PC-9 (cell line): ENCODE measurements around the gene SEMA4A. TPM values are rescaled to one million over a fixed set of nuclear protein-coding genes. Genes with fewer than 3 reads are reported as not detected.

ENCODE experiments used
- BruUV-seq: library from RNA; stranded (reverse); fragments of 400-500 nt; replicated peaks from 2 replicates; lab custom pipeline; 2021; lab: Mats Ljungman, UMichigan
- CTCF ChIA-PET: fragments of 300-600 bp; sonication (Branson Sonifier 250); formaldehyde crosslinking; loops from one replicate; lab custom pipeline; 2022; ENCODE audit warnings: antibody characterized with exemption; lab: Charles Lee
- POLR2A ChIA-PET: fragments of 300-600 bp; sonication (Branson Sonifier 250); formaldehyde crosslinking; loops from one replicate; lab custom pipeline; 2022; ENCODE audit warnings: antibody characterized with exemption; ENCODE audit not compliant: unreplicated experiment; lab: Charles Lee
- DNase-seq, 2 experiments: peaks; one replicate each; pipeline versions ENCODE4 v3.0.0 to v3.0.0-alpha.2; 2015 to 2022; ENCODE audit warnings: mixed read lengths in 1 of 2
- H2AFZ ChIP-seq: fragments of 200-600 bp; sonication (generic); 2 replicates; pipeline ENCODE4 v1.8.1; 2017; ENCODE audit warnings: antibody characterized with exemption
- H3F3A ChIP-seq: fragments of 200-600 bp; sonication (generic); 2 replicates; pipeline ENCODE4 v1.8.1; 2017; ENCODE audit warnings: antibody characterized with exemption, mild to moderate bottlenecking, low read depth; ENCODE audit not compliant: insufficient read depth
- H3K27ac ChIP-seq: fragments of 200-600 bp; sonication (generic); 2 replicates; pipeline ENCODE4 v1.6.1; 2016; ENCODE audit warnings: mixed run types
- H3K27me3 ChIP-seq: fragments of 200-600 bp; sonication (generic); 2 replicates; pipeline ENCODE4 v1.6.1; 2016; ENCODE audit warnings: low read depth, mixed run types; ENCODE audit not compliant: insufficient read depth
- H3K36me3 ChIP-seq: fragments of 200-600 bp; sonication (generic); 2 replicates; pipeline ENCODE4 v1.6.1; 2016; ENCODE audit warnings: low read depth, mixed run types
- H3K4me1 ChIP-seq: fragments of 200-600 bp; sonication (generic); replicated peaks from 2 replicates; pipeline ENCODE4 v1.6.1; 2016; ENCODE audit warnings: mixed run types; ENCODE audit not compliant: insufficient read depth
- H3K4me2 ChIP-seq: fragments of 200-600 bp; sonication (generic); 2 replicates; pipeline ENCODE4 v1.6.1; 2017; ENCODE audit warnings: mixed run types
- H3K4me3 ChIP-seq: fragments of 200-600 bp; sonication (generic); 2 replicates; pipeline ENCODE4 v1.6.1; 2016; ENCODE audit warnings: mixed run types
- H3K79me2 ChIP-seq: fragments of 200-600 bp; sonication (generic); 2 replicates; pipeline ENCODE4 v1.6.1; 2017; ENCODE audit warnings: low read depth, mixed run types
- H3K9me2 ChIP-seq: fragments of 200-600 bp; sonication (generic); 2 replicates; pipeline ENCODE4 v1.8.1; 2017; ENCODE audit warnings: mild to moderate bottlenecking; ENCODE audit not compliant: insufficient read depth
- H3K9me3 ChIP-seq: fragments of 200-600 bp; sonication (generic); 2 replicates; pipeline ENCODE4 v1.8.1; 2016; ENCODE audit warnings: low read depth; ENCODE audit not compliant: insufficient read depth
- H4K20me1 ChIP-seq: fragments of 200-600 bp; sonication (generic); 2 replicates; pipeline ENCODE4 v1.8.1; 2017; ENCODE audit not compliant: insufficient read depth
- EZH2 ChIP-seq: fragments of 200-600 bp; sonication (generic); IDR thresholded peaks from 2 replicates; pipeline ENCODE4 v1.8.0; 2017; ENCODE audit warnings: antibody characterized with exemption, low read depth
- intact Hi-C: fragments of 100-400 bp; cut with micrococcal nuclease; formaldehyde crosslinking; loops from one replicate; pipeline ENCODE4 v1.10.0; 2022; ENCODE audit not compliant: unreplicated experiment
- total RNA-seq: library from RNA; stranded (reverse); gene quantifications from 2 replicates; pipeline ENCODE4 v1.2.3, GENCODE V29; 2021
- TF ChIP-seq, protein P1 (sequence below): fragments of 200-600 bp; sonication (generic); conservative IDR thresholded peaks from 2 replicates; pipeline ENCODE4 v1.6.1; 2017; ENCODE audit warnings: mixed run types, antibody characterized with exemption, mild to moderate bottlenecking, moderate library complexity

SEMA4A gene
- total RNA-seq, 1 experiment from 2014 or later: 16.2 TPM

DNA sequence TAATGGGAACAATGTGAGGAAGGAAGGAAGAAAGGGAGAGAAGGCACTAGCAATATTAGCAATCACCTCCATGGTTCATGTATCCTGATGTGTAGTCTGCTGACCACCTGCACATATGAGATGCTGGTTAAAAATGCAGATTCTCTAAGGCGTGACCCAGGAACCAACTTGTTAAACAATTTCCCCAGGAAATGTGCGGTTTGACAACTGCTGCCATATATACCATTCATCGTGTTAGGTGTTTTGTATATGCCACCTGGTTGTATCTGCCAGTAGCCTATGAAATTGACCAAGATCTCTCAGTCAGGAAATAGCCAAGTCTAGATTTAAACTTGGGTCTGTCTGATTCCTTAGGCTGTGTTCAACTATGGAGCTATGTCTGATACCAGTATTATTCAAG lies 4.1 kb downstream of the SEMA4A start:
- Histone ChIP-seq H3K27me3 (no peaks in the 10 kb centered on the region), H3K4me2 (no peak overlapping the region), H3K4me1 (peaks cover 15% of the 10 kb centered on the region), H3K36me3 (no peaks in the 10 kb centered on the region), H3K9me2 (no peaks in the 10 kb centered on the region), H2AFZ (no peak overlapping the region), H3K27ac (no peak overlapping the region), H4K20me1 (no peaks in the 10 kb centered on the region), H3K79me2 (no peaks in the 10 kb centered on the region), H3K4me3 (no peak overlapping the region), H3F3A (no peaks in the 10 kb centered on the region; the same call in 1 of the 2 replicates), H3K9me3 (no peaks in the 10 kb centered on the region)
- no peak for TF ChIP-seq EZH2
- TF ChIP-seq, protein P1, sequence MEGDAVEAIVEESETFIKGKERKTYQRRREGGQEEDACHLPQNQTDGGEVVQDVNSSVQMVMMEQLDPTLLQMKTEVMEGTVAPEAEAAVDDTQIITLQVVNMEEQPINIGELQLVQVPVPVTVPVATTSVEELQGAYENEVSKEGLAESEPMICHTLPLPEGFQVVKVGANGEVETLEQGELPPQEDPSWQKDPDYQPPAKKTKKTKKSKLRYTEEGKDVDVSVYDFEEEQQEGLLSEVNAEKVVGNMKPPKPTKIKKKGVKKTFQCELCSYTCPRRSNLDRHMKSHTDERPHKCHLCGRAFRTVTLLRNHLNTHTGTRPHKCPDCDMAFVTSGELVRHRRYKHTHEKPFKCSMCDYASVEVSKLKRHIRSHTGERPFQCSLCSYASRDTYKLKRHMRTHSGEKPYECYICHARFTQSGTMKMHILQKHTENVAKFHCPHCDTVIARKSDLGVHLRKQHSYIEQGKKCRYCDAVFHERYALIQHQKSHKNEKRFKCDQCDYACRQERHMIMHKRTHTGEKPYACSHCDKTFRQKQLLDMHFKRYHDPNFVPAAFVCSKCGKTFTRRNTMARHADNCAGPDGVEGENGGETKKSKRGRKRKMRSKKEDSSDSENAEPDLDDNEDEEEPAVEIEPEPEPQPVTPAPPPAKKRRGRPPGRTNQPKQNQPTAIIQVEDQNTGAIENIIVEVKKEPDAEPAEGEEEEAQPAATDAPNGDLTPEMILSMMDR: no peak
- DNase-seq: no peak
- intact Hi-C loops: no loop called here
- CTCF ChIA-PET: no interaction called here
- POLR2A ChIA-PET: no interaction called here
- BruUV-seq: no TSS peak

DNA sequence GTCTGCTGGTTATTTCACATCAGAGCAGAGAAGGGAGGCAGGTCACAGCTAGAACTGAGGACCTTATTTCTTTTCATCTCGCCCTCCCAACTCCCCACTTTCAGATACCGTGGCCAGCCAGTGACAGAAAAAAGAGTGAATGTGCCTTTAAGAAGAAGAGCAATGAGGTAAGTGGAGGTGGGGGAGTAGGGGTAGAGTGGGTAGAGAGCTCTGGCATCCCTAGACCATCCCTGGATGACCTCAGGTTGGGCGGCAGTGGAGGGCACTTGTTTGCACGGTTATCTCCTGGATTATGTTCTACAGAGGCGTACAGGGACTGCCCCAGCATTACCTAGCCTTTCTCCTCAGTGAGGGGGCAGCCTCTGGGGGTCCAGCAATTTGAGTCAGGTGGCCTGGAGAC lies 4.6 kb downstream of the SEMA4A start:
- intact Hi-C loops: no loop called here
- Histone ChIP-seq H3K9me2 (no peaks in the 10 kb centered on the region), H2AFZ (no peak overlapping the region), H4K20me1 (no peaks in the 10 kb centered on the region), H3K36me3 (no peaks in the 10 kb centered on the region), H3F3A (no peaks in the 10 kb centered on the region; the same call in 1 of the 2 replicates), H3K4me2 (no peak overlapping the region), H3K79me2 (no peaks in the 10 kb centered on the region), H3K9me3 (no peaks in the 10 kb centered on the region), H3K4me3 (no peak overlapping the region), H3K27ac (no peak overlapping the region), H3K27me3 (no peaks in the 10 kb centered on the region), H3K4me1 (peaks cover 10% of the 10 kb centered on the region)
- DNase-seq: no peak
- no peak for TF ChIP-seq EZH2
- TF ChIP-seq, protein P1: no peak
- no TSS peak for BruUV-seq
- ChIA-PET CTCF (no interaction called here), POLR2A (no interaction called here)

DNA sequence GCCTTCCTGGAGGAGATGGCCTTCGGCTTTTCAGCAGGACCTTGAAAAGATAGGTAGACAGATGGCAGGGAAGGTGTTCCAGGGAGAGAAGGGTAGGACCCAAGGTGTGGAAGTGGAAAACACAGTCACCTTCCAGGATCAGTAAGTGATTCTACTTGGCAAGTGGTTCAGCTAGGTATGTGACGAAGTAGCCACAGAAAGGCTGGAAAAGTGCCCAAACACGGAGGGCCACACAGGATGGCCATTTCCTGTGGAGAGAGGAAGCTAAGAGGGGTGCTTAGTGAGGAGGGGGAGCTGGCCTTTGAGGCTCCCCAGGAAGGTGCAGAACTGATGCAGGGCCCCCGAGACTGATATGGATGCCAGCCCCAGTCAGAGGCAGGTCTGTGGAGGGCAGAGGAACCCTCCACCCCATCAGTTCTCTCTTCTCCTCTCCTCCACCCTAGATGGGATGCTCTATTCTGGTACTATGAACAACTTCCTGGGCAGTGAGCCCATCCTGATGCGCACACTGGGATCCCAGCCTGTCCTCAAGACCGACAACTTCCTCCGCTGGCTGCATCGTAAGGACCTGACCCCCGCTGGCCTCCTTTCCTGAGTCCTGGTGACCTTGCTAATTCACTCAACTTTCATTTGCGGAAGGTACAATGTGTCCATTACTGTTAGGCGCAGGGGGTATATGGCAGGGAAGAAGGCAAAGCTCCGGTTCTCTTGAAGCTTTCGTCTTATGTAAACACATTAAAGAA lies 6.8 kb downstream of the SEMA4A start:
- no TSS peak for BruUV-seq
- POLR2A ChIA-PET: no interaction called here
- H3F3A ChIP-seq: no peaks in the 10 kb centered on the region
- no peaks in the 10 kb centered on the region for H3K79me2 ChIP-seq
- intact Hi-C loops: no loop called here
- CTCF ChIA-PET: no interaction called here
- TF ChIP-seq, protein P1: no peak
- no peak for TF ChIP-seq EZH2
- H3K9me2 ChIP-seq: no peaks in the 10 kb centered on the region
- no peaks in the 10 kb centered on the region for H3K27me3 ChIP-seq
- no peaks in the 10 kb centered on the region for H3K36me3 ChIP-seq
- H3K4me3 ChIP-seq: no peak overlapping the region
- no peaks in the 10 kb centered on the region for H4K20me1 ChIP-seq
- no peak for DNase-seq
- no peaks in the 10 kb centered on the region for H3K4me1 ChIP-seq
- no peak overlapping the region for H3K27ac ChIP-seq
- no peaks in the 10 kb centered on the region for H3K9me3 ChIP-seq
- H2AFZ ChIP-seq: no peak overlapping the region
- H3K4me2 ChIP-seq: no peak overlapping the region
